Eye (tissue), 1 donor: ENCODE results near the gene FAM13B.
A peak's percentile ranks its signal among the peaks of the same experiment; 100 is the strongest.
"Not testable (repeated sequence)": the region's sequence is repeated elsewhere in the genome, so short reads cannot be mapped to it uniquely, and the experiment has no call there.

Experiments
- DNase-seq: peaks from one replicate; pipeline ENCODE4 v3.0.0-alpha.2; 2015

The FAM13B gene

DNA sequence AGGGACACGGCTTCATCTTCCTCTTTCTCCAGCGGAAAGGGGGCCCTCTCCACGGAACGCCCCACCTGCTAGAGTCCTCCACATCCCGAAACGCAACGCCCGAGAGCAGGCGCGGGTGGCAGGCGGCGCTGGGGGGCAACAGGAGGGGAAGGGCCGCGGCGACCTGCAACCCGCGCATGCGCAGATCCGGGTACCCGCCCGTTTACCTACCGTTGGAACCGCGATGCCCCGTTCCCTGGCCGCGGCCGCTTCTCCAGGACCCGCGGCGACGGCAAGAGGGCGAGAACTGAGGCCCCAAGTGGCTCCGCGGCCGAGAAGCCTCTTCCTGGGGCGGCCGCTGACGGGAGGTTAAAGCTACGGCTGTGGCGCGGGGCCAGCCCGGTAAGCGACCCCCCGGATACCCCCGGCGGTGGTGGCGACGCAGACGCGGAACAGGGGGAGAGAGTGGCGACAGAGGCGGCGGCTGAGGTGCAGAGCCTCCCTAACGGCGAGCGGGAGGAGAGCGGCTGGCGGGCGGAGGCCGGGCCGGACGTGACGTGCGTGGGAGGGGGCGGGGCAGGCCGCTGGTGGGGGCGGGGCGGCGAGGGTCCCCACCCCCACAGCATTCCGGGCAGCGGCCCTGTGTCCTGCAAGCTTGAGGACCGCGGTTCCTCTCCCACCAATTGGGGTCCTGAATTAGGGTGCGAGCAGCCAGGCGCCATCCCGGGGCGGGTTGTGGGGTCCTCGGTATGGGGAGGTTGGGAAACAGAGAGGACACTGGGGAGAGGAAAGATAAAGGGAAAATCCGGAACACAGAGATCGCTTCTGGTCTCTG is at the start of gene FAM13B:
TSS of gene FAM13B (minus strand) at position 508 of the 814 bp plus-strand sequence. CDS start 13,968 bp downstream, outside the sequence.
- DNase-seq = peak; percentile 92

DNA sequence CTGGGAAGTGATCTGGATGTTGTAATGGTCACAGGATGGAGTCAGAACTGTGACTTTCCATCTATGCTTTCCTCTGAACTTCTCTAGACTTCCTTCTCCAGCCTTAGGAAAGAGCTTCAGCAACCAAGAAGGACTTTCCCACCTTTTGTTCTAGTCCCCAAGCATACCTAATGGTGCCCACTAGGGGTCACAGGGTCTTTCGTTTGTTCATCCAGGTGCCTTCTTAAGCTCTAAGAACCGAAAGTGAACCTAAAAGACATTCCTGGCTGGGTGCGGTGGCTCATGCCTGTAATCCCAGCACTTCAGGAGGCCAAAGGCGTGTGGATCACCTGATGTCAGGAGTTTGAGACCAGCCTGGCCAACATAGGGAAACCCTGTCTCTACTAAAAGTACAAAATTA is 49.2 kb upstream of the FAM13B start:
- no peak for DNase-seq

DNA sequence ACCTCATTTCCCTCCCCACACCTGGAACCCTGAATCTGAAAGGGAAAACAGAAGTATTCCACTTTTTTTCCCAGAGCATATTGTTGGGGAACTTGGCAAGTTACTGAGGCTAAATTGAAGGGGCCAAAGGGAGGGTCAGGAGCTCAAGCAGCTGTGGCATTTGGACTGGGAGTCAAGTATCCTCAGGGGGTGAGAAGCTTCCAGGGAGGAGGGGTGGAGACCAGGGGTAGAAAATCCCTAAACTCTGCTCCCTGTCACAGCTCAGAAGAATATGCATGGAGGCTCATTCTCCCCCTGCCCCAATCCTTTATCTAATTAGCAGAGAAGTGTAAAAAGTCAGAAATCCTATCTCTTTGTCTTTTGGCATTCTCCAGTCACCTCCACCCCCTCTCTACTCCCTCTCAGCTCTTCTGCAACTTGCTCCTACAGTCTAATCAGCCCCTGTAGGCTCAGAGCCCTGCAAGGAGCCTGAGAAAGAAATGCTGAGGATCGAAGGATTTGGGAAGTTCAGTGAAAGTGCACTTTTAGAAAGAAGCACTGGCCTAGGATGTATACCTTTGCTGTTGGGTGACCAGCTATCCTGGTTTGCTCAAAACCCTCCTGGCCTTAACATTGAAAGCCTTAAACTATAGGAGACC is 45.2 kb upstream of the FAM13B start:
- DNase-seq = no peak

DNA sequence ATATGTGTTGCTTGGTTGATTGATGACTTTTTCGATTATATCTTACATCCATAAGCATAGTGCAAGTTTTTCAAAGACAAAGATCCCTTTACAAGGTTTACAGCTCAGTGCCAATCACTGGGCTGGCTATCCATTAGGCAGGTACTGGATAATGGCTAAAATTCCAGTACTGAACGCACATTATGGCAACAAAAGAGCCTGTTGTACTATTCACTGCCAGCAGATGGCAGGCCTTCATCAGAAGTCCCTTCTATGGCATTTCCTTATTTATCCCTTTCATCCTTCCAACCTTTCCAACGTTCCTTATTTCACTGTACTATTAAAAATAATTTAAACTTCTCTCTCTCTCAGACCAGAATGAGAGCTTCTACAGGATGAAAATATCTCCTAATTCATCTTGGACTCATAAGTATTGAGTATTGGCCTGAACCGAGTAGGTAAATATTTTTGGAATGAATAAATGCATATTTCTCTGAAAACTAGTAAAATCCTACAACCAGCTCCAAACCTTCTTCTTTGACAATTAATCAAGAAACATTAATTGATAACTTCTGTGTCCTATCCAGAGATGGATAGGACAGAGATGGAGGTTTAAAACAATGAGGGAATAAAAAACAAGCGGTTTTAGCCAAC is 44.3 kb upstream of the FAM13B start:
- peak; percentile 85 for DNase-seq

DNA sequence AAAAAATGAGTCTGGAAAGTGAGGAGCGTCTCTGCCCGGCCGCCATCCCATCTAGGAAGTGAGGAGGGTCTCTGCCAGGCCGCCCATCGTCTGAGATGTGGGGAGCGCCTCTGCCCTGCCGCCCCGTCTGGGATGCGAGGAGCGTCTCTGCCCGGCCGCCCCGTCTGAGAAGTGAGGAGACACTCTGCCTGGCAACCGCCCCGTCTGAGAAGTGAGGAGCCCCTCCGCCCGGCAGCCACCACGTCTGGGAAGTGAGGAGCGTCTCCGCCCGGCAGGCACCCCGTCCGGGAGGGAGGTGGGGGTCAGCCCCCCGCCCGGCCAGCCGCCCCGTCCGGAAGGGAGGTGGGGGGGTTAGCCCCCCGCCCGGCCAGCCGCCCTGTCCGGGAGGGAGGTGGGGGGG is 37.1 kb upstream of the FAM13B start:
- not testable (repeated sequence) for DNase-seq

DNA sequence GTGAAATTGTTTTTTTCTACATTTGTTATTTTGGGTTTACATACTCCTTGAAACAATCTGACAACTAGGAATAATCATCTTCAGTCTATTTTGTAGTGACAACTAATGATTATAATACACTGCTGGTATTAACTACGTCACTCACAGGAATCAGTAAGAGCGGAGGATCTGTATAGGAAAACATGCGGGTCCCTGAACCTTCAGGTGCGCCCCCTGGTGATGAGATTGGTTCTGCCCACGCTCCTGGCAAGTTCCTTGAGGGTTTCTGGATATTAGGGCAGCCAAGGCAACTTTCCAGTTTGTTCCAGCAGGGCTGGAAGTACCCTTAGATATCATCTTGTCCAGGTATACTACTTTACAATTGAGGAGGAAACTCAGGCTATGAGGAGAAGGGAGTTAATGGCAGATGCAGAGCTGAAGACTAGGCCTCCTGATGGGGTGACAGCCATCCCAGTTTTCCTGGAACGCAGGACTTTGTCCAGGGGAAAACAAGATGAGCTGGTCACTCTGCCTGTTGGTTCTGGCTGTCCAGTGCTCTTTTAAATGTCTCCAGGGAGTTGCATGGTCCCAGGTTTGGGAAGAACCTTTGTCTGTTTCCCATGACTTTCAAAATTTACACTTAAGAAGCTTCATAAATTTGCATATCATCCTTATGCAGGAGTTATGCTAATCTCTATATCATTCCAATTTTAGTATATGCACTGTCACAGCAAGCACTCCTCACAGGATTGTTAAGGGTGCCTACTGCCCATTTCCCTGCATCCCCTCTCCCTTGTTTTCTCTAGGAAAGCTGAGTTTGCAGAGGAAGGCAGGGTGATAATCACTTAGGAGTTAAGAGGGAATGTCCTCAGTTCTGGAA is 36.1 kb upstream of the FAM13B start:
- DNase-seq = peak; percentile 66

DNA sequence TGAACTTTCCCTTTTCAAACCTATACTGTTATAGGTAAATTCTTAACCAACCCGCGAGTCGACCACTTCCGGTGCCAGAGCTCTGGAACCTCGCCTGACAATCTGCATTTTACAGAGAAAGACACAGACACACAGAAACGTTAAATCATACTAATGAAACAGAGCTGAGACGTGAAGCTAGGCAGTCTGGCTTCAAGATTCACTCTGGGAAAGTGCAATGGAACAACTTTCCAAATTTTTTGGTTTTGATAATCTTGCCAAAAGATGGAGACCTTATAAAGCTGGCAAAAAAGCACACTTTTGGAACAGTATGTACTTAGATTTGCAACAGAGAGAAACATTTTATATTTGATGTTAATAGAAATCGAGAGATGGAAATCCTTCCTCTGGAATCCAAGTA is 35.1 kb upstream of the FAM13B start:
- no peak for DNase-seq

DNA sequence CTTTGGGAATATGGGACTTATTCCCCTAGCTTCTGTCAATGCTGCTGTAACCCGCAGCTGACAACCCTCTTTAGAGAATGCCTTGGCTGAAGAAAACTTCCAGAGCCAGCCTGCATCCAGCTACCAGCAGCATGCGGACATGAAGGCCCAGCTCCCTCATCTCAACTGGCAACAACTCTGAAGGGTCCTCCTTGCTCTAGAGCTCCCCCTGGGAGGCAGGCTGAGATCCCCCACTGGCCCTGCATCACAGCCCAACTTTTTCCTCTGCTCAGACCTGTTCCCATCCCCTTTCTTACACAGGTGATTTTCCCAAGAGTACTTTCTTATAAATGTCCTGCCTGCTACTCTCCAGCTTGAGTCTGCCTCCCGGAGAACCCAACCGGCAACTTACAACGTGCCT is 32.2 kb upstream of the FAM13B start:
- no peak for DNase-seq

DNA sequence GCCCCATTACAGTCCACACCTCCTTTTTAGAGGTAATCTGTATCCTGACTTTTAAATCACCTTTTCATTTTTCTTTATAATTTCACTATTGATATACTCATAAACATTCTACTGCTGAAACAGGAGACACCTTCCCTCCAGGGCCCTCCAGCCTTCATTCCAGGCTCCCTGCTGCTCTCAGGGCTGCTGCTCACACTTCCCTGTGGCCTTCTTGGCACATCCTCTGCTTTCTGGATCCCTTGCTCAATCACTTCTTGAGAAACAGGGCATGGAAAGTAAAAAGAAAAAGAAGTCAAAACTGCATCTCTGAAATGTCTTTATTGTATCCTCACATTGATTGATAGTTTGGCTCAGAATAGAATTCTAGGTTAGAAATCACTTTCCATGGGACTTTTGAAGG is 31.6 kb upstream of the FAM13B start:
- DNase-seq = no peak

DNA sequence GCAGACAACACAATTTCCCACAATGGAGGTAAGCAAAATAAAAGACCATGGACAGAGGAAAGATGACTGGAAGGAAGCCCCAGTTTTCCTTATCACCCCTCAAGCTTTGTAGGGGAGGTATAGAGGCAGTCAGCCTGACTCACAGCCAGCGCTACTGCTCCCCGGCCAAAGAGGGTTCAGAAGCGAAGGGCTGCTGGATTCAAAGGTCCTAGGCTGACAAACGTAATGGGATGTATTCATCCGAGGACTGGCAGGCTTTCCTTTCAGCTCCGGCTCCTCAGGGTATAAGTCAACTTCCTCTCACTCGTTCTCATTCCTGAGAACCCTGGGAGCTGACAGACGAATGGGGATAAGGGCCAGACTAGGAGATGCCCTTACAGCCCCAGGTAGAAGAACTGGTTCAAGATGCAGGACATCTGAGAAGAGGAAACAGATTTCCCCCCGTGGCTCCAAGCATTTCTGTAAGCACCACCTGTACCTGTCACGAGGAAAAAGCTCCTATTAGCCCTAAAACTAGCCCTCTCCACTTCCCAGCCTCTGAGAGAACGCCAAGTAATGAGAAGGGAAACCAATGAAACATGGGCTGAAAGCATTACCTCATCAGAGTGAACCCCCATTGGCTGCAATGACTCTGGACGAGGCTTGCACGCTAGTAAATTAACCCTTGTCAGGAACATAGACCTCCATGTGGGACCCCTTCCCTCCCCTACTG is 22.1 kb upstream of the FAM13B start:
- DNase-seq = peak; percentile 42

DNA sequence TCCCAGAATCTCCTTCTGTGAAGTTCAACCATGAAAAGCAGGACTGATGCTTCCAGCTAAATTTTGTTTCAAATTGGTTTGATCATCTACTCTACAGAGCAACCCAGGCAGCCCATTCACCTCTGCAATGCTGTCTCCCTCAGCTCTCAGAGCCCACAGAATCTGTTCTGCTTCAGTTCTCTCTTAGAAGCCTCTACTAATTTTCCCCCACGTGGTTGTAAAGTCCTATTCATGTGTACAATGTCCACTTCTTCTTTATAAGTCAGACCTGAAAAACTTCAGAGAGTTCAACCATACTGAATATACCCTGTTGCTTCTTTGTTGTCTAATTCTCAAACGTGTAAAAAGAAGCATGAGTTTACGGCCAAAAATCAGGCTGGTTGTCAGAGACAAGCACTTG is 21.3 kb upstream of the FAM13B start:
- no peak for DNase-seq

DNA sequence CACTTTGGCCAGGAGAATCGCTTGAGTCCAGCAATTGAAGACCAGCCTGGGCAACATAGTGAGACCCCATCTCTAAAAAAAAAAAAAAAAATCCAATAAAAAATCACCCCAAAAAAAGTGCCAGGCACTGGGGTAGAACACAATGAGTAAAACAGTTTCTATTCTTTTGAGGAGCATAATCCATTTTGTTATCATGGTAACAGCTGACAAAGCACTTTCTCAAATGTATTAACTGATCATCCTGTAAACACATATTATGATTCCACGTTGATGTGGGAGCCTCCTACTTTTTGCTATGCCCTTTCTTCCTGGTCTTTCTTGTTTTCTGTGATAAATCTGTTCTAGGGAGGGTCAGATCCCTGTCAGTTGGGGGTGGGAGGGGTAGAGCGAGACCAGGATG is 20.7 kb upstream of the FAM13B start:
- no peak for DNase-seq

DNA sequence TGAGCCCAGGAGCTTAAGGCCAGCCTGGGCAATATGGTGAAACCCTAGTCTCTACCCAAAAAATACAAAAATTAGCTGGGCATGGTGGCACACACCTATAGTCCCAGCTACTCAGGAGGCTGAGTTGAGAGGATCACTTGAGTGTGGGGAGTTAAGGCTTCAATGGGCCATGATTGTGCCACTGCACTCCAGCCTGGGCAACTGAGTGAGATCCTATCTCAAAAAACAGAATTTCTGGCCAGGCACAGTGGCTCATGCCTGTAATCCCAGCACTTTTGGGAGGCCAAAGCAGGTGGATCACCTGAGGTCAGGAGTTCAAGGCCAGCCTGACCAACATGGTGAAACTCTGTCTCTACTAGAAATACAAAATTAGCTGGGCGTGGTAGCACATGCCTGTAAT is 19.8 kb upstream of the FAM13B start:
- DNase-seq = not testable (repeated sequence)

DNA sequence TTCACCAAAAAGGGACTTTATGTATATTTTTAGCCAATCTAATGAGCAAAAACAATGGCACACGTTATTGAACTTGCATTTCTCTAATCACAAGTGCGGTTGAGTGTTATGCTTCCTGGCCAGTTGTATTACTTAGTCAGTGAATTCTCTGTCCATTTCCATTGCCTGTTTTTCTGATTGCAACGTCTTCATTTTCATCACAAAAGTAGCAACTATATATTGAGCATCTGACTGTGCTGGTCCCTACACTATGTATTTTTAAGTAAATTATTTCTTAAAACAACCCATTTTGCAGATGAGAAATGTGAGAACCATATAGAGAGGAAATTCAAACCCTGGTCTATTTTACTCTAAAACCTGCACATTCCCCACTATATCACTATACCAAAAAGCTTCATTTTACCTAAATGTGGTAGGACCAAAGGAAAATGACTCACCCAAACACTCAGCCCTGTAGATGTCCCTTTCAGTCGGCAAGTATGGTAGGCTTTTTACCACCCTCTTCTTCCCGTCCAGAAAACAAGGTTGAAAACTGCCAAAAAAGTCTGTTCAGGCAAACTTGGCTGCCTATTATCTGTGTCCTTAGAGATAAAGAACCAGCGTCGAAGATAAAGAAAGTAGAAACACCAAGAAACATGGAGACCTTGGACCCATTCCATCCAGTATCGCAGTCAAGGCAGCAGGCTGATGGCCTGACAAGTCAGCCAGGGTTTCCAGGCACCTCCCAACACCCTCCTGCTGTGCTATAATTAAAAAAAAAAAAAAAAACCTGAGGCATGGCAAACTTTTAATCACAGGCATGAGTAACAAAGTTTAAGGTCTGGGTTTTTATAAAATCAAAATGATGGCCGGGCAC is 18.8 kb upstream of the FAM13B start:
- no peak for DNase-seq

DNA sequence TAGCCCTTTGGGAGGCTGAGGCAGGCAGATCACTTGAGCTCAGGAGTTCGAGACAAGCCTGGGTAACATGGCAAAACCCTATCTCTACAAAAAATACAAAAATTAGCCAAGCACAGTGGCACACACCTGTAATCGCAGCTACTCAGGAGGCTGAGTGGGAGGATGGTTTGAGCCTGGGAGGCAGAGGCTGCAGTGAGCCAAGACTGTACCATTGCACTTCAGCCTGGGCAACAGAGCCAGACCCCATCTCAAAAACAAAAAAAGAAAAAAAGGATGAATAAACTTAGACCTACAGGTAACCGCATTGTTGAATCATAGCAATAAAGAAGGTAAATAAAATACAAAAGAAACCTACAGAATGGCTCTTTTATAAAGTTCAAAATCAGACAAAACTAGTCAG is 12.4 kb upstream of the FAM13B start:
- DNase-seq = not testable (repeated sequence)

DNA sequence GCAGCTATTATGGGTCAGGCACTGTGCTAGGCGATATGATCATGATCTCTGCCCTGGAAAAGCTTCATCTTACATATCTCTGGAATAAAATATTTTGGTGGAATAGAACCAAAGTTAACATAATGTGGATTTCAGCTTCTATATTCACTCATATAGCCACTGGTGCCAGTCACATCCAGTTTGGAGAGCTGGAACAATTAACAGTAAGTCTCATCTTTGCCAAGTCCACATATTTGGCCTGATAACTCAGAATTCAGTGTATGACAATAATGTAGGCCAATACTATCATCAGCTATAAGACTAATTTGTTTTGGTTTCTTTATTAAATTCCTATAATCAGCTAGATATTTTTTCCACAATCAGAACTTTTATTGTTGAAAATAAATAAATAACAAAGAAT is 5.9 kb upstream of the FAM13B start:
- no peak for DNase-seq

DNA sequence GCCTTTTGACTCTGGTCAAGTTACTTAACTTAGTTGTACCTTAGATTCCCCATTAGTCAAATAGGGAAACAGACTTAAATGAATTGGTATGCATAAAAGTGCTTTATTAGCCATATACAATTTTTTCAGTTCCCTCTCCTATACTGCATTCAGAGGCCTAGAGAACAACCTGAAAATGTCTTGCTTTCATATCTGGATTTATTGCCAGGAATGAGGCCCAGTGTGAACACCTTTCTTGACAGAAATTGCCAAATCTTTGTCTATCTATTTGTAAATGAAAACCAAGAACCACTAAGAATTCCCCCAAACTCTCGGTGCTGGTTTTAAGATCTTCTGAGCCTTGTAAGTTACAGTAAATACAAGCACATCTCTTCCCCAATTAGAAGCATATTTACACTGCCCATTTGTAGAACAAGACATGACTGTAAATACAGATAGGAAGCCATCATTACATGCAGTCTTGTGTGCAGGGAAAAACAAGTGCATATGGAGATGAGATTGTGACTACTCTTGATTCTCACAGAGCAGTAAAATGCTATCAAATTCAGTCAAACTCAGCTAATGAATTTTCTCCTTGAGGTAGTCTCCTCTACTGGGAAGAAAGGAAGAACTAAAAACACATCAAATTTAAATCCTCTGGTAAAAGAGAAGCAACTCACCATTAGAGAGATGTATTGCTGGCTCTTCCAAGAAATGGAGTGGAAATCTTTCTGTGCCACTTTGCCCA is 5.2 kb upstream of the FAM13B start:
- no peak for DNase-seq

DNA sequence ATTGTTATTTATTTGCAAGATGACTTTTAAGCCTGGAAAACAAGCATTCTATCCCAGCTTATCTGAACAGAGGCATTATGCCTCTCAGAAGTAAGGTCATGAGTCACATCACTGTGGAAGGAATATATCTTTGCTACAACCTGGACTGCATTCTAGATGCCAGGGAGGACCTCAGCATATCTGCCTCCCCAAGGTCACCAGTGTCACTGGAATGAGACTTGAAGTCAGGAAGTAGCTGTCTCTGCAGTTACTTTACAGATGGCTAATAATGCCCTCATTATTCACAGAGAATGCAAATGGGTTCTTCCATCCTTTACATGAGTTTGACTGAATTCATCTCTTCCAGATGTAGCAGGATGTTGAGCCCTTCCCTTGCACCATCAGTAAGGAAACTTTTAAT is 4.4 kb upstream of the FAM13B start:
- DNase-seq = no peak

DNA sequence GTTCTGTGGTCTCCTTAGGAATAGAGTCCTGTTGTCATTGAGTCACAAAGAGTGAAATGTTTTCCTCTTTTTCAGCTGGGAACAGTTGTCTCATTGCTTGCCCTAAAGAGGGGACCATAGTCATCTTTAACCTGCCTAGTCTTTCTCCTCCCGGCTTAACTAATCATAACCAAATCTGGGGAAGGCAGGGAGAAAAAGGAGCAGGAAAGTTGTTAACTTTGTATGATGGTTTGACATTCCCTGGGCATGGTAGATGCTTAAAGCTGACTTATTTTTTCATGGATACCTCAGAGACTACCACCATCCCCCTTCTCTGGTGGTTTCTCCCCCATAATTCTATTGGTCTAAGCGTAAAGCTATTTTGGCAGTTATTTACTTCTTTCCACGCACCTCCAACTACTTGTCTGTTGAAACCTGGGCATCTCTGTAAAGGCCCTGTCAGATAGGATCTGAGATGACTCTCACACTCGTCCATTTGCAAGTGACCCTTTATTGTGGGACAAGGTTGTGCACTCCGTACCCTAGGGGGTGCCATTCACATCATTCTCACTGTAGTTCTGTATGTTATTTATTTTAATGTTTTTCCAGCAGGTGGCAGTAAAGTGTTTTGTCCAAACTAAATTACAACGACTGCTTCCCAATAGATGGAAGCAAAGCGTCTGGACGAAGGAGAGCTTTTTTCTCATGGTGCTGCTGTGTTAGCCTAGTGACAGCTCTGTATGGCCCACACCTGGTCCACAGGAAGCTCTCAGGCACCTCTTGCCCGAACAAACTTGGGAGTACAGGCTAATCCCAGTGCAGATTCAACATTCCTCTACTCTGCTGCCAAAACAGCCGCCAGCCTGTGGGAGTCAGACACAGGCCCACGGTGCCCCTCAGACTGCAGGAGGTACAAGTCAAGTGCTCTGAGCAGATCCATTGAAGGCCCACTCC is 3.0 kb upstream of the FAM13B start:
- peak; percentile 91 for DNase-seq

DNA sequence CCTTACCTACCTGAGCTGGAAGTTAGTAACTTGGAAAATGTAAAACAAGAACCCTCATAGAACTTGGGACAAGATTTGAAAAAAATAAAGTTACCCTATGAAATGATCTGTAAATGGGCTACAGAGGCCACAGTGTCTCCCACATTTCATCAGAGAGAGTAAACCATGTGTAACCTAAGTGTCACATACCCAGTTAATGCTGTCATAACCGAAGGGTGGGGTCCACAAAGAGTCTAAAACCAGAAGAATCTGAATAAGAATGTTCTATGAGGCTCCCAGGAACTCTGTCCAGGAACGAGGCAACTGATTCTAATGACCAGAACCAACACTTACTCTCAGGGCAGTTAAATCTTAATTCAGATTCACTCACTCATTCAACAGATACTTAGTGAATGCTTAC is 1.0 kb upstream of the FAM13B start:
- no peak for DNase-seq
